HepG2 (cell line): ENCODE data around the gene WBP1. TPM values are rescaled to one million over a fixed set of nuclear protein-coding genes. Genes with fewer than 3 reads are reported as not detected.

ENCODE experiments used
- ATAC-seq: fragments of 200-7000 bp; cut with Tn5 transposase; 3 replicates; pipeline ENCODE4 v1.9.1; 2020; ENCODE audit warnings: mild to moderate bottlenecking, moderate library complexity
- BruUV-seq: library from RNA; stranded (reverse); fragments of 400-500 nt; replicated peaks from 2 replicates; lab custom pipeline; 2021; lab: Mats Ljungman, UMichigan
- CTCF ChIA-PET: fragments of 300-600 bp; formaldehyde crosslinking; extraction: SDS; loops from one replicate; lab custom pipeline; 2021; ENCODE audit warnings: low total read pairs, inconsistent platforms, low intra/inter-chr PET ratio; lab: Yijun Ruan, JAX
- POLR2A ChIA-PET: fragments of 350-600 bp; sonication (Branson Sonifier 250); formaldehyde crosslinking; loops from one replicate; lab custom pipeline; 2020; ENCODE audit warnings: antibody characterized with exemption, inconsistent platforms; lab: Yijun Ruan, JAX
- DNase-seq: peaks from one replicate; pipeline ENCODE4 v3.0.0-alpha.2; 2015; ENCODE audit warnings: low spot score
- FAIRE-seq: peaks from 3 replicates; lab custom pipeline; 2011; peaks lifted over from hg19 to GRCh38; lab: Jason Lieb, UNC
- H2AFZ ChIP-seq: one replicate; pipeline ENCODE4 v1.6.1; 2011; ENCODE audit warnings: low read length, inconsistent platforms
- H3K27ac ChIP-seq: fragments of 300-600 bp; 3 replicates; pipeline ENCODE4 v1.8.0; 2011; ENCODE audit warnings: mixed run types, mild to moderate bottlenecking, mixed read lengths, low read length, inconsistent platforms; ENCODE audit not compliant: insufficient read depth; ENCODE audit errors: extremely low read length
- H3K27me3 ChIP-seq, 2 experiments: fragments of 200-600 bp in 1 of 2; 2 replicates in 1 of 2; 3 replicates in 1 of 2; pipeline versions ENCODE4 v1.6.0 to v1.8.0; 2011; ENCODE audit warnings: low read length in 2 of 2, mild to moderate bottlenecking in 2 of 2, moderate library complexity in 2 of 2, inconsistent platforms in 1 of 2; ENCODE audit not compliant: insufficient read depth in 2 of 2, control insufficient read depth in 1 of 2
- H3K36me3 ChIP-seq, 2 experiments: fragments of 200-600 bp in 1 of 2; replicated peaks in 1 of 2; 2 replicates in 1 of 2; 3 replicates in 1 of 2; pipeline versions ENCODE4 v1.5.1 to v1.8.0; 2011; ENCODE audit warnings: low read length in 2 of 2, inconsistent platforms in 1 of 2; ENCODE audit not compliant: insufficient read depth in 2 of 2, control insufficient read depth in 1 of 2
- H3K4me1 ChIP-seq: 2 replicates; pipeline ENCODE4 v1.5.1; 2012; ENCODE audit warnings: low read length, inconsistent platforms; ENCODE audit not compliant: insufficient read depth
- H3K4me2 ChIP-seq: 2 replicates; pipeline ENCODE4 v1.6.0; 2011; ENCODE audit warnings: low read depth, low read length, inconsistent platforms
- H3K4me3 ChIP-seq, 3 experiments: fragments of 200-600 bp in 1 of 3; sonication (generic), shearing (Covaris generic) in 1 of 3; replicated peaks in 1 of 3; 2 replicates each; pipeline ENCODE4 v1.5.1; 2011 to 2016; ENCODE audit warnings: low read length in 3 of 3, inconsistent platforms in 2 of 3, low read depth in 2 of 3, mild to moderate bottlenecking in 2 of 3, control low read depth in 1 of 3, mixed read lengths in 1 of 3; ENCODE audit not compliant: insufficient read depth in 1 of 3
- H3K79me2 ChIP-seq: one replicate; pipeline ENCODE4 v1.6.1; 2011; ENCODE audit warnings: low read length, inconsistent platforms; ENCODE audit not compliant: insufficient read depth
- H3K9ac ChIP-seq: 2 replicates; pipeline ENCODE4 v1.6.0; 2011; ENCODE audit warnings: mild to moderate bottlenecking, low read depth, low read length, inconsistent platforms; ENCODE audit not compliant: insufficient read depth
- H3K9me3 ChIP-seq: 2 replicates; pipeline ENCODE4 v1.5.1; 2012; ENCODE audit warnings: mild to moderate bottlenecking, low read length
- H4K20me1 ChIP-seq: 2 replicates; pipeline ENCODE4 v1.6.0; 2011; ENCODE audit warnings: inconsistent platforms, mild to moderate bottlenecking, low read length, moderate library complexity; ENCODE audit not compliant: insufficient read depth
- CENPT ChIP-seq: sonication (generic); formaldehyde crosslinking; IDR thresholded peaks from 2 replicates; pipeline ENCODE4 v1.8.0; 2022; ENCODE audit warnings: low read depth, mild to moderate bottlenecking, moderate library complexity, missing genetic modification reagents
- ELF1 ChIP-seq: sonication (generic); formaldehyde crosslinking; IDR thresholded peaks from 2 replicates; pipeline ENCODE4 v1.4.0; 2020; ENCODE audit warnings: missing genetic modification reagents
- EP300 ChIP-seq, 3 experiments: sonication (generic) in 1 of 3; formaldehyde crosslinking in 1 of 3; IDR thresholded peaks; 2 replicates each; pipeline versions ENCODE4 v1.5.1 to v1.6.1; 2011 to 2020; ENCODE audit warnings: low read depth in 2 of 3, low read length in 2 of 3, borderline replicate concordance in 1 of 3, improper control_type of control experiment in 1 of 3, mild to moderate bottlenecking in 1 of 3, missing genetic modification reagents in 1 of 3, moderate library complexity in 1 of 3
- IRX3 ChIP-seq: sonication (generic); formaldehyde crosslinking; IDR thresholded peaks from 2 replicates; pipeline ENCODE4 v1.8.1; 2023; ENCODE audit warnings: mild to moderate bottlenecking, low read depth, missing genetic modification reagents, borderline replicate concordance
- JUND ChIP-seq: sonication (generic); formaldehyde crosslinking; IDR thresholded peaks from 2 replicates; pipeline ENCODE4 v1.8.0; 2022; ENCODE audit warnings: mild to moderate bottlenecking, missing genetic modification reagents
- KMT2A ChIP-seq: sonication (generic); formaldehyde crosslinking; IDR thresholded peaks from 2 replicates; pipeline ENCODE4 v1.4.0; 2020; ENCODE audit warnings: missing genetic modification reagents
- NBN ChIP-seq: fragments of 450-650 bp; conservative IDR thresholded peaks from 2 replicates; pipeline ENCODE4 v1.6.1; 2017
- RBM39 ChIP-seq: fragments of 200-400 bp; formaldehyde crosslinking; IDR thresholded peaks from one replicate; pipeline ENCODE4 v1.6.1; 2018; ENCODE audit warnings: antibody characterized with exemption, mild to moderate bottlenecking, low read depth, low read length; ENCODE audit not compliant: poor library complexity, severe bottlenecking
- ZBTB21 ChIP-seq: sonication (generic); formaldehyde crosslinking; IDR thresholded peaks from 2 replicates; pipeline ENCODE4 v1.4.0; 2020; ENCODE audit warnings: missing genetic modification reagents
- ZFP37 ChIP-seq: sonication (generic); formaldehyde crosslinking; IDR thresholded peaks from 2 replicates; pipeline ENCODE4 v1.4.0; 2020; ENCODE audit warnings: missing genetic modification reagents, borderline replicate concordance
- ZMYM2 ChIP-seq: sonication (generic); formaldehyde crosslinking; IDR thresholded peaks from 2 replicates; pipeline ENCODE4 v1.8.0; 2022; ENCODE audit warnings: mild to moderate bottlenecking, missing genetic modification reagents
- ZMYM4 ChIP-seq: sonication (generic); formaldehyde crosslinking; IDR thresholded peaks from 2 replicates; pipeline ENCODE4 v1.8.1; 2023; ENCODE audit warnings: mild to moderate bottlenecking, missing genetic modification reagents
- ZNF724P ChIP-seq: sonication (generic); formaldehyde crosslinking; IDR thresholded peaks from 2 replicates; pipeline ENCODE4 v1.8.0; 2022; ENCODE audit warnings: missing genetic modification reagents, borderline replicate concordance
- ZNF773 ChIP-seq: sonication (generic); formaldehyde crosslinking; IDR thresholded peaks from 2 replicates; pipeline ENCODE4 v1.4.0; 2020; ENCODE audit warnings: missing genetic modification reagents, borderline replicate concordance
- ZNF883 ChIP-seq: sonication (generic); formaldehyde crosslinking; IDR thresholded peaks from 2 replicates; pipeline ENCODE4 v1.5.1; 2020; ENCODE audit warnings: mild to moderate bottlenecking, missing genetic modification reagents; ENCODE audit errors: not compliant biosample characterization
- WGBS: methylation state at CpG from one replicate; pipeline ENCODE4 v1.1.6; 2017; ENCODE audit warnings: low lambda C conversion rate; 5-methylcytosine and 5-hydroxymethylcytosine counted together
- in situ Hi-C: cut with HindIII; loops from 2 replicates; pipeline ENCODE4 v1.10.0; 2017; ENCODE audit warnings: low pct_unique_long_range_greater_than_20kb; ENCODE audit not compliant: extremely low pct_ligation_motif_present
- intact Hi-C: fragments of 100-400 bp; cut with micrococcal nuclease; formaldehyde crosslinking; loops from one replicate; pipeline ENCODE4 v1.10.0; 2022; ENCODE audit not compliant: unreplicated experiment
- polyA plus RNA-seq, 8 experiments: library from polyadenylated mRNA; depleted of rRNA in 3 of 8; stranded (reverse) in 7 of 8; unstranded in 1 of 8; fragments of >200 nt; fragmentation: Illumina TruSeq in 4 of 8; extraction: Trizol in 4 of 8; gene quantifications; 2 replicates each; pipeline versions ENCODE4 v1.2.1 to v1.2.3, GENCODE V29; 2011 to 2016; ENCODE audit warnings: low read depth in 4 of 8, missing spikeins in 1 of 8, mixed read lengths in 1 of 8; ENCODE audit not compliant: insufficient read depth in 1 of 8
- total RNA-seq, 5 experiments: library from RNA; depleted of rRNA; stranded (reverse); fragments of >200 nt; fragmentation: Illumina TruSeq; extraction: Trizol; gene quantifications; 2 replicates each; pipeline ENCODE4 v1.2.3, GENCODE V29; 2016; ENCODE audit warnings: low read depth in 1 of 5
- TF ChIP-seq, protein P1 (sequence below): sonication (generic); formaldehyde crosslinking; IDR thresholded peaks from 2 replicates; pipeline ENCODE4 v1.9.0; 2022; ENCODE audit warnings: low read depth, missing genetic modification reagents
- TF ChIP-seq, protein P2 (sequence below): sonication (generic); formaldehyde crosslinking; IDR thresholded peaks from 2 replicates; pipeline ENCODE4 v1.8.0; 2022; ENCODE audit warnings: mild to moderate bottlenecking, missing genetic modification reagents; ENCODE audit not compliant: insufficient replicate concordance
- TF ChIP-seq, protein P3 (sequence below): sonication (generic); formaldehyde crosslinking; IDR thresholded peaks from 2 replicates; pipeline ENCODE4 v1.4.0; 2020; ENCODE audit warnings: missing genetic modification reagents

The WBP1 gene
- total and polyA plus RNA-seq, 2 of the 13 experiments (the other 11 are each of a cell fraction or from before 2014, with no cell fraction given): 38.8 to 85.7 TPM

DNA sequence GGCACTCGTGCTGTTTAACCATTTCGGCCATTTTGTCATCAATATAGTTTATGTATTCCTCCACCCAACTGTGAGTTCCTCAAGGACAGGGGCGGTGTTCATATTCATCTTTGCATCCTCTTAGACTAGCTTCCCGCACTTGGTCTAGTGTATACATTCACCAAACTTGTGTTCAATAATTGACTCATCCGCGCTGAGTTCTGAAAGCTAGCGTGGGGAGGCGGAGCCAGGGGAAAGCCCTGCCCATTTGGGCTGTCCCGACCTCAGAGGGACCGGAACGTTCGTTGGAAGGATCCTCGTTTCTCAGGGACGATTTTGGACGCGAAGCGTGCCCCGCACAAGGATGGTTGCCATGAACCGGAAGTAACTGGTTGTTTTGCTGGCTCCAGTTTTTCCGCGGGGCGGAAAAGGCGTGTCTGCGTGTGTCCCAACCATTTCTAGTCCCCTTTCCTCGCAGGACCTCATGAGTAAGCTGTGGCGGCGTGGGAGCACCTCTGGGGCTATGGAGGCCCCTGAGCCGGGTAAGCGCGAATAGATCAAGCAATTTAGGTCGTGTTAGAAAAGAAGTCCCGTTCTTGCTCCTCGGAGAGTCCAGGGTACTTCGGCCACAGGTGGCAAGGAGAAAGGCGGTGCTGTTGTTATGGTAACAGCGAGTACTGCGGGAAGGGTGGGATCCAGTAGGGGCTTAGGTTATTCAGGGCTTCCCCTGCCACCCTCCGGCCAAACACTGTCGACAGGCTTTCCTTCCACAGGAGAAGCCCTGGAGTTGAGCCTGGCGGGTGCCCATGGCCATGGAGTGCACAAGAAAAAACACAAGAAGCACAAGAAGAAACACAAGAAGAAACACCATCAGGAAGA is 3.4 kb upstream of the WBP1 start, which contains the start of gene INO80B:
INO80B (plus strand) TSS at position 434 of the 858 bp plus-strand sequence; CDS start at position 464, 30 bp downstream.
- intact Hi-C loops: loop anchor here (1.0 kb wide), 2 partner anchors 15 to 28 kb away; partner anchors contain the start of gene TTC31
- peak; percentile 97 for DNase-seq
- peak within 1 kb of the TSS; percentile 71 for H3K9ac ChIP-seq
- peak in 1 of 2 experiments; percentile 67; a peak in 2 of 4 replicates for TF ChIP-seq EP300 (IDR thresholded peaks at IDR 0.05; ENCODE audit: low read depth in 2 of 2, low read length in 2 of 2)
- TF ChIP-seq EP300 (CRISPR knock-in tag; IDR thresholded peaks at IDR 0.05; ENCODE audit: borderline replicate concordance): peak; percentile 63; the same call in 1 of the 2 replicates
- TF ChIP-seq ZFP37: no peak
- peak; percentile 89 for TF ChIP-seq ZMYM4
- peak; percentile 89 for TF ChIP-seq KMT2A
- peak; percentile 70; the same call in 1 of the 2 replicates for TF ChIP-seq ZBTB21
- no peak for TF ChIP-seq CENPT (CRISPR knock-in tag)
- TF ChIP-seq JUND (CRISPR knock-in tag): peak; percentile 87
- TF ChIP-seq IRX3: no peak
- peak; percentile 99 for TF ChIP-seq ELF1
- TF ChIP-seq, protein P1, sequence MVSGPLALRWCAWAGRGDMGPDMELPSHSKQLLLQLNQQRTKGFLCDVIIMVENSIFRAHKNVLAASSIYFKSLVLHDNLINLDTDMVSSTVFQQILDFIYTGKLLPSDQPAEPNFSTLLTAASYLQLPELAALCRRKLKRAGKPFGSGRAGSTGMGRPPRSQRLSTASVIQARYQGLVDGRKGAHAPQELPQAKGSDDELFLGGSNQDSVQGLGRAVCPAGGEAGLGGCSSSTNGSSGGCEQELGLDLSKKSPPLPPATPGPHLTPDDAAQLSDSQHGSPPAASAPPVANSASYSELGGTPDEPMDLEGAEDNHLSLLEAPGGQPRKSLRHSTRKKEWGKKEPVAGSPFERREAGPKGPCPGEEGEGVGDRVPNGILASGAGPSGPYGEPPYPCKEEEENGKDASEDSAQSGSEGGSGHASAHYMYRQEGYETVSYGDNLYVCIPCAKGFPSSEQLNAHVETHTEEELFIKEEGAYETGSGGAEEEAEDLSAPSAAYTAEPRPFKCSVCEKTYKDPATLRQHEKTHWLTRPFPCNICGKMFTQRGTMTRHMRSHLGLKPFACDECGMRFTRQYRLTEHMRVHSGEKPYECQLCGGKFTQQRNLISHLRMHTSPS (CRISPR knock-in tag): no peak
- TF ChIP-seq NBN: no peak
- no peak for TF ChIP-seq ZNF773 (CRISPR knock-in tag)
- peak; percentile 83 for TF ChIP-seq ZNF883 (CRISPR knock-in tag)
- peak; percentile 94 for TF ChIP-seq RBM39
- TF ChIP-seq, protein P2, sequence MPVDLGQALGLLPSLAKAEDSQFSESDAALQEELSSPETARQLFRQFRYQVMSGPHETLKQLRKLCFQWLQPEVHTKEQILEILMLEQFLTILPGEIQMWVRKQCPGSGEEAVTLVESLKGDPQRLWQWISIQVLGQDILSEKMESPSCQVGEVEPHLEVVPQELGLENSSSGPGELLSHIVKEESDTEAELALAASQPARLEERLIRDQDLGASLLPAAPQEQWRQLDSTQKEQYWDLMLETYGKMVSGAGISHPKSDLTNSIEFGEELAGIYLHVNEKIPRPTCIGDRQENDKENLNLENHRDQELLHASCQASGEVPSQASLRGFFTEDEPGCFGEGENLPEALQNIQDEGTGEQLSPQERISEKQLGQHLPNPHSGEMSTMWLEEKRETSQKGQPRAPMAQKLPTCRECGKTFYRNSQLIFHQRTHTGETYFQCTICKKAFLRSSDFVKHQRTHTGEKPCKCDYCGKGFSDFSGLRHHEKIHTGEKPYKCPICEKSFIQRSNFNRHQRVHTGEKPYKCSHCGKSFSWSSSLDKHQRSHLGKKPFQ (CRISPR knock-in tag): peak; percentile 66
- TF ChIP-seq, protein P3, sequence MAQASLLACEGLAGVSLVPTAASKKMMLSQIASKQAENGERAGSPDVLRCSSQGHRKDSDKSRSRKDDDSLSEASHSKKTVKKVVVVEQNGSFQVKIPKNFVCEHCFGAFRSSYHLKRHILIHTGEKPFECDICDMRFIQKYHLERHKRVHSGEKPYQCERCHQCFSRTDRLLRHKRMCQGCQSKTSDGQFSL (CRISPR knock-in tag): no peak
- peak; percentile 92 for TF ChIP-seq ZNF724P (CRISPR knock-in tag)
- peak; percentile 80 for TF ChIP-seq ZMYM2 (CRISPR knock-in tag)

More for the DNA sequence above, 3.4 kb upstream of the WBP1 start, which contains the start of gene INO80B:
- peak within 1 kb of the TSS; percentile 17 for H3K27ac ChIP-seq
- ATAC-seq (peak; percentile 22), FAIRE-seq (peak; percentile 94)
- H3K4me3 ChIP-seq: peak within 1 kb of the TSS; percentile 65 to 89 (median 84)
- peaks cover 22% of the 10 kb centered on the region for H3K79me2 ChIP-seq
- peak within 1 kb of the TSS; percentile 98 for H3K4me2 ChIP-seq
- POLR2A ChIA-PET: interaction anchor here (0.8 to 12.4 kb wide), 16 partner anchors 12 to 74 kb away, joined by 3 to 342 read pairs (median 6); partner anchors contain the start of genes AUP1, CCDC142, DQX1 and HTRA2
- 4% methylated on average over 39 of the region's 40 CpGs for WGBS
- no peaks in the 10 kb centered on the region; a peak in 1 of 5 replicates for H3K27me3 ChIP-seq
- CTCF ChIA-PET: interaction anchor here (0.9 kb wide), 1 partner anchor 28 kb away, joined by 3 read pairs; the partner anchor contains the start of genes CCDC142 and TTC31
- peak within 1 kb of the TSS; percentile 32 for H2AFZ ChIP-seq
- no peaks in the 10 kb centered on the region for H3K9me3 ChIP-seq
- H3K4me1 ChIP-seq: peaks cover 50% of the 10 kb centered on the region
- TSS peak; percentile 38 for BruUV-seq
- H3K36me3 ChIP-seq: no peaks in the 10 kb centered on the region
- no peaks in the 10 kb centered on the region for H4K20me1 ChIP-seq
- in situ Hi-C loops: no loop called here
